ENCODE results near the gene PMEPA1.
A peak's percentile ranks its signal among the peaks of the same experiment; 100 is the strongest.

The PMEPA1 gene

GRCh38 chr20:57624124-57624523 lies 85.7 kb downstream of the PMEPA1 start:
- TF ChIP-seq, protein P1, sequence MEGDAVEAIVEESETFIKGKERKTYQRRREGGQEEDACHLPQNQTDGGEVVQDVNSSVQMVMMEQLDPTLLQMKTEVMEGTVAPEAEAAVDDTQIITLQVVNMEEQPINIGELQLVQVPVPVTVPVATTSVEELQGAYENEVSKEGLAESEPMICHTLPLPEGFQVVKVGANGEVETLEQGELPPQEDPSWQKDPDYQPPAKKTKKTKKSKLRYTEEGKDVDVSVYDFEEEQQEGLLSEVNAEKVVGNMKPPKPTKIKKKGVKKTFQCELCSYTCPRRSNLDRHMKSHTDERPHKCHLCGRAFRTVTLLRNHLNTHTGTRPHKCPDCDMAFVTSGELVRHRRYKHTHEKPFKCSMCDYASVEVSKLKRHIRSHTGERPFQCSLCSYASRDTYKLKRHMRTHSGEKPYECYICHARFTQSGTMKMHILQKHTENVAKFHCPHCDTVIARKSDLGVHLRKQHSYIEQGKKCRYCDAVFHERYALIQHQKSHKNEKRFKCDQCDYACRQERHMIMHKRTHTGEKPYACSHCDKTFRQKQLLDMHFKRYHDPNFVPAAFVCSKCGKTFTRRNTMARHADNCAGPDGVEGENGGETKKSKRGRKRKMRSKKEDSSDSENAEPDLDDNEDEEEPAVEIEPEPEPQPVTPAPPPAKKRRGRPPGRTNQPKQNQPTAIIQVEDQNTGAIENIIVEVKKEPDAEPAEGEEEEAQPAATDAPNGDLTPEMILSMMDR (IDR thresholded peaks at IDR 0.05; ENCODE audit: borderline replicate concordance, control extremely low read depth, extremely low read depth, insufficient read depth, missing control alignments): no peak
- DNase-seq (ENCODE audit: low spot score): no peak
- in situ Hi-C loops (cut with MboI; ENCODE audit: low sequenced_read_pairs, unreplicated experiment): loop anchor here (25.0 kb wide), 1 partner anchor 563 kb away; no protein-coding TSS in a partner anchor

GRCh38 chr20:57622579-57623381 lies 87.0 kb downstream of the PMEPA1 start:
- in situ Hi-C loops (cut with MboI; ENCODE audit: low sequenced_read_pairs, unreplicated experiment): loop anchor here (25.0 kb wide), 1 partner anchor 565 kb away; no protein-coding TSS in a partner anchor
- DNase-seq (ENCODE audit: low spot score): peak; percentile 62
- TF ChIP-seq, protein P1 (IDR thresholded peaks at IDR 0.05; ENCODE audit: borderline replicate concordance, control extremely low read depth, extremely low read depth, insufficient read depth, missing control alignments): peak; percentile 69

DNA sequence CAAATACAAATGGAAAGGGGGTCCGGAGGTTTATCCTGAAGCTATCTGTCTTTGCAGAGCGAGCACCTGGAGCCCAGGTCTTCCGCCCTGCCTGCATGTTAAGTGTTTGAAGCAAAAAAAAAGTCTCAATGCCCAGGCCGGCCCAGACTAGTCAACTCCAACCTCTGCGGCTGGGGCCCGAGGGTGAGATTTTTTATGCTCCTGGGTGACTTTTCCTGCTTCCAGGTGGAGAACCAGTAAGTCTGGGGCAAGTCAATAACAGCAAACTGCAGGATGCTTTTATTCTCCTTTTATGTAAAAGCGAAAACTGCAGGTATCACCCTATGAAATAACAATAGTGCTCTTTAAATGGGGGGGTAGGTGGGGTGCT lies 87.6 kb downstream of the PMEPA1 start:
- TF ChIP-seq, protein P1 (IDR thresholded peaks at IDR 0.05; ENCODE audit: borderline replicate concordance, control extremely low read depth, extremely low read depth, insufficient read depth, missing control alignments): no peak
- in situ Hi-C loops (cut with MboI; ENCODE audit: low sequenced_read_pairs, unreplicated experiment): loop anchor here (25.0 kb wide), 1 partner anchor 565 kb away; no protein-coding TSS in a partner anchor
- no peak for DNase-seq (ENCODE audit: low spot score)

GRCh38 chr20:57621421-57622200 lies 88.2 kb downstream of the PMEPA1 start:
- in situ Hi-C loops (cut with MboI; ENCODE audit: low sequenced_read_pairs, unreplicated experiment): loop anchor here (25.0 kb wide), 1 partner anchor 566 kb away; no protein-coding TSS in a partner anchor
- no peak for DNase-seq (ENCODE audit: low spot score)
- TF ChIP-seq, protein P1 (IDR thresholded peaks at IDR 0.05; ENCODE audit: borderline replicate concordance, control extremely low read depth, extremely low read depth, insufficient read depth, missing control alignments): no peak

- in situ Hi-C loops (cut with MboI; ENCODE audit: low sequenced_read_pairs, unreplicated experiment): loop anchor here (25.0 kb wide), 1 partner anchor 566 kb away; no protein-coding TSS in a partner anchor
- TF ChIP-seq, protein P1 (IDR thresholded peaks at IDR 0.05; ENCODE audit: borderline replicate concordance, control extremely low read depth, extremely low read depth, insufficient read depth, missing control alignments): no peak
- DNase-seq (ENCODE audit: low spot score): no peak
Observed at GRCh38 chr20:57620999-57621398, 88.8 kb downstream of the PMEPA1 start.

DNA sequence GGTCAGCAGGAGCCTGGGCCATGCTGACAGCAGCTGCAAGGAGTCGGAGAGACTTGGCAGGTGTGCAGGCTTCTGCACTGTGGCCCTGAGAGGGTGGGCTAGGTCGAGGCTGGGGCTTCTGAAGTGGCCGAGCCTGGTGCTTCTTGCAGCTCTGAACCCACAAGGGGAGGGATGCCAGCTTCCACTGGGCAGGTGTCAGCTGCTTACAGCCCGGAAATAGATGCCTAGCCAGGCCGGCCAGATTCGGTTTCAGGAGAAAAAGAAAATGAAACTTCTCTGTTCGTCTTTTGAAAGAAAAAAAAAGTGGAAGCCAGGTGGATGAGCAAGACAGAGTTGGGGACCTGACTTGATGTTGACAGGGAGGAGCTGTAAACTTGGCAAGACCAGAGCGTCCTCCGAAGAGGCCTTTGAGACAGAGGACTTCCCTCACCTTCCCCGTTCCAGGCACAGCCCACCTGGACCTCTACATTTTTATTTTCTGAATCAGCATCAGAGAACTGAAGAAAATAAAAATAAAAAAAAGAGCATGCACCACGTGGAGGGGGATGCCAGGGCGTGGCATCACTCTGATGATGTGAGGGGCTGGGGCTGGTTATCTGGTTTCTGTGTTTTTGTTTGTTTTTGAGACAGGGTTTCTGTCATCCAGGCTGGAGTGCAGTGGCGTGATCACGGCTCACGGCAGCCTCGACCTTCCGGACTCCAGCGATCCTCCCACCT lies 89.4 kb downstream of the PMEPA1 start, which contains the start of gene ZBP1:
ZBP1 (minus strand) TSS at position 153 of the 717 bp plus-strand sequence; CDS start at position 22, 131 bp downstream.
- TF ChIP-seq, protein P1 (IDR thresholded peaks at IDR 0.05; ENCODE audit: borderline replicate concordance, control extremely low read depth, extremely low read depth, insufficient read depth, missing control alignments): no peak
- in situ Hi-C loops (cut with MboI; ENCODE audit: low sequenced_read_pairs, unreplicated experiment): loop anchor here (25.0 kb wide), 1 partner anchor 567 kb away; no protein-coding TSS in a partner anchor
- DNase-seq (ENCODE audit: low spot score): peak; percentile 84

Data from GM13976 (cell line).